Heart right ventricle (tissue), 16 donors: Measurements from ENCODE around the gene AP1M1. TPM values are rescaled to one million over a fixed set of nuclear protein-coding genes. Genes with fewer than 3 reads are reported as not detected.

ENCODE experiments used
- ATAC-seq, 8 donors: fragments of 200-7000 bp; cut with Tn5 transposase; one replicate each; pipeline ENCODE4 v1.9.1; 2020; ENCODE audit warnings: mild to moderate bottlenecking in 8 of 8, moderate library complexity in 8 of 8, moderate number of reproducible peaks in 1 of 8
- DNase-seq, 2 donors: peaks; one replicate each; pipeline ENCODE4 v3.0.0-alpha.2; 2020
- H3K27ac ChIP-seq, 10 donors: fragments of 200-600 bp; sonication (generic) in 2 of 10; one replicate each; pipeline versions ENCODE4 v1.5.0 to v1.8.0; 2020 to 2022; ENCODE audit warnings: mild to moderate bottlenecking in 3 of 10
- H3K27me3 ChIP-seq, 7 donors: fragments of 200-600 bp; one replicate each; pipeline ENCODE4 v1.8.0; 2021 to 2022; ENCODE audit warnings: mild to moderate bottlenecking in 2 of 7
- H3K36me3 ChIP-seq, 9 donors: fragments of 200-600 bp; sonication (generic) in 1 of 9; one replicate each; pipeline versions ENCODE4 v1.5.0 to v1.8.0; 2020 to 2022; ENCODE audit warnings: mild to moderate bottlenecking in 2 of 9
- H3K4me1 ChIP-seq, 9 donors: fragments of 200-600 bp; sonication (generic) in 1 of 9; one replicate each; pipeline versions ENCODE4 v1.5.0 to v1.8.0; 2020 to 2022; ENCODE audit warnings: mild to moderate bottlenecking in 4 of 9
- H3K4me3 ChIP-seq, 10 donors: fragments of 200-600 bp; sonication (generic) in 2 of 10; one replicate each; pipeline versions ENCODE4 v1.5.0 to v1.8.0; 2020 to 2022; ENCODE audit warnings: mild to moderate bottlenecking in 7 of 10, moderate library complexity in 2 of 10
- H3K9me3 ChIP-seq, 11 donors: fragments of 200-600 bp in 10 of 11; sonication (generic) in 2 of 11; one replicate each; pipeline versions ENCODE4 v1.5.0 to v1.8.0; 2013 to 2022; ENCODE audit warnings: mild to moderate bottlenecking in 2 of 11, control low read depth in 1 of 11, moderate library complexity in 1 of 11
- CTCF ChIP-seq, 9 donors: fragments of 200-600 bp; sonication (generic) in 2 of 9; IDR thresholded peaks; one replicate each; pipeline versions ENCODE4 v1.5.0 to v1.8.0; 2021 to 2022; ENCODE audit warnings: antibody characterized with exemption in 9 of 9, mild to moderate bottlenecking in 5 of 9, moderate library complexity in 1 of 9
- WGBS, 2 donors: extraction: QIAGEN DNeasy Blood & Tissue Kit; methylation state at CpG; one replicate each; pipeline ENCODE4 v1.1.7; 2013; ENCODE audit warnings: inconsistent platforms in 1 of 2; 5-methylcytosine and 5-hydroxymethylcytosine counted together
- intact Hi-C, 10 donors: fragments of 100-400 bp; cut with DNase I; formaldehyde crosslinking; loops; one replicate each; pipeline versions ENCODE4 v1.11.1 to v1.14.2; 2022
- polyA plus RNA-seq, 2 donors: library from polyadenylated mRNA; stranded (reverse); fragments of 200-250 nt; gene quantifications; one replicate each; pipeline ENCODE4 v1.2.3, GENCODE V29; 2013
- total RNA-seq, 10 donors: library from RNA; stranded (reverse); fragmentation: NEBNext Ultra II Directional in 3 of 10; extraction: Animal tissue kit (Norgen Biotek cat#: 25700) in 3 of 10; gene quantifications; one replicate each; pipeline versions ENCODE4 v1.2.1 to v1.2.4, GENCODE V29; 2021 to 2023
- donor health status: Arrhythmogenic right ventricular cardiomyopathy.
- donor health status: ischemic (EF 13 %, LVEDD 7.1; RV severe dilation, severe dysfunction).
- donor health status: healthy with polysubstance abuse.
- donor health status: DM: no; HTN: yes; CAD: no.
- donor health status: DM: no; HTN: no; CAD: no.
- donor health status: ischemic (EF 25% LVEDD 6.9; RV normal size, moderate dysfunction).
- donor health status: ischemic (EF 25% LVEDD 5.7; RV mildly dilated, moderate dysfunction).
- donor health status: healthy.
- donor health status: DM: yes; HTN: yes; CAD: no.
- donor health status: Ischemic cardiomyopathy.
- donor health status: ischemic (EF 35%, LVEDD 5.7; RV mildly dilated, moderate dysfunction).
- donor health status: nonischemic (EF 11% LVEDD 7.7; RV severe dilation, severe dysfunction).
- donor health status: DM: yes; HTN: yes; CAD: no.
- donor health status: PGD.
- donor health status: ischemic (EF 29% LVEDD 5.4; RV normal size, mild dysfunction).
- donor health status: nonischemic (EF 23%, LVEDD 6.1; RV moderate dilation, normal function).

AP1M1 gene
- total and polyA plus RNA-seq, 12 donors = 25.5 to 79.0 (median 47.0) TPM

DNA sequence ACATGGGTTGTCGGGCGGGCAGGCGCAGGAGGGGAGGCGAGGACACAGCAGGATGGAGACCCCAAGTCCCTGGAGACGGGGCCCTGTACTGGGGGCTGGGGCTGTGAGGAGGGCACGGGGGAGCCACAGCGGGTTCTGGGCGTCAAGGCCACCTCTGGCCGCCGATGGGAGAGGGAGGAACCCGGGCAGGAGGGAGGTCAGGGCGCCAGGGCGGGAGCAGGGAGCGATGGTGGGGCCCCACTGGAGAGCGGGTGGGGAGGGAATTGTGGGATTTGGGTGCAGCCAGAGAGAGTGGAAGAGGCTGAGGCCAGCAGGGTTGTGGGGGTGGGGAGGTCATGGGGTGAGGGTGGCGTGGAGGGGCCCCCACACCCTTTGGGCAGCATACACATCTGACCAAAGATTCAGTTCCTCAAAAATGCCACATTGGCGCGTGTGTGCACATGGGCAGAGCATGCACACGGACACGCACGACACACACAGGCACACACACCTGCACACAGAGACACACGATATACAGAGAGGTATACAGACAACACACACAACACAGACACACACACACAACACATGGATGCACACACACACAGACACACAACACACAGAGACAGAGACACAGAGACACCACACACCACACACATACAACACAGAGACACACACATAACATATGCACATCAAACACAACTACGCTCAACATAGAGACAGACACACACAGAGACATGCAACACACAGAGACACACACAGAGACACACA lies 54.9 kb downstream of the AP1M1 start:
- intact Hi-C loops = loop anchor here in 2 of 10 donors (5.0 to 10.0 kb wide), 2 partner anchors 62 to 65 kb away; no protein-coding TSS in a partner anchor
- peaks cover 0 to 32% (median 16%) of the 10 kb centered on the region in 9 donors for H3K4me1 ChIP-seq
- H3K4me3 ChIP-seq = no peak overlapping the region
- H3K9me3 ChIP-seq = no peaks in the 10 kb centered on the region
- ATAC-seq (peak in 6 of 8 donors; percentile 11 to 47 (median 29)), DNase-seq (peak in 1 of 2 donors; percentile 41)
- no peak for TF ChIP-seq CTCF (IDR thresholded peaks at IDR 0.05)
- 81 to 82% methylated on average over 23 of the region's 23 CpGs for WGBS, 2 donors
- peak overlapping the region in 4 of 10 donors; percentile 4 to 64 (median 26) for H3K27ac ChIP-seq
- H3K27me3 ChIP-seq = no peaks in the 10 kb centered on the region
- H3K36me3 ChIP-seq = no peaks in the 10 kb centered on the region

GRCh38 chr19:16254851-16255408 lies 57.2 kb downstream of the AP1M1 start:
- H3K9me3 ChIP-seq = no peaks in the 10 kb centered on the region
- intact Hi-C loops = loop anchor here in 4 of 10 donors (5.0 to 10.0 kb wide), 4 partner anchors 37 to 67 kb away; partner anchors contain the start of gene KLF2 (in 1 of the 4)
- no peaks in the 10 kb centered on the region for H3K36me3 ChIP-seq
- H3K4me3 ChIP-seq = no peak overlapping the region
- no peaks in the 10 kb centered on the region for H3K27me3 ChIP-seq
- ATAC-seq (no peak), DNase-seq (no peak)
- peak overlapping the region in 5 of 10 donors; percentile 41 to 77 (median 65) for H3K27ac ChIP-seq
- TF ChIP-seq CTCF (IDR thresholded peaks at IDR 0.05) = no peak
- peaks cover 4 to 44% (median 34%) of the 10 kb centered on the region in 9 donors for H3K4me1 ChIP-seq
- WGBS, 2 donors = 77 to 82% methylated on average over 6 of the region's 6 CpGs

DNA sequence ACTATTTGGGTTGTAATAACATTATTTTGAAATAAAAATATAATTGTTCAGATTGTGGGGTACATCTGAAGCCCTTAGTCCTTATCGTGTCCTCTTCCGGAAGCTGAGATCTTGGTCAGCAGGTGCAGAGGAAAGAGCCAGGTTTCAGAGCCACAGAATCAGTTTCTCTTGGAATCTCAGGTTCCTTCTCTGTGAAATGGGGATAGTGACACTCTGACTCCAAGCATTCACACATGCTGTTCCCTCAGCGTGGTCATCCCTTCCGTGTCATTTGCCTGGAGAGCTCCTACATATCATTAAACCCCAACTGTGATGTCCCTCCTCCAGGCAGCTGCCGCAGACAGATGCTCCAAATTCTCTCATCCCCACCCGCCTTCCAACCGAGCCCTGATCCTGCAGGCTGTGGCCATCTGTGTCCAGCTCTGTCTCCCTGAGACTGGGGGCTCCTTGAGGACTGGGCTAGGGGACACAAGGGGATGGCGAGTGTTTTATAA lies 59.8 kb downstream of the AP1M1 start:
- no peak for ATAC-seq
- no peak for DNase-seq
- intact Hi-C loops = loop anchor here in 5 of 10 donors (1.0 to 10.0 kb wide), 8 partner anchors 25 to 69 kb away; partner anchors contain the start of gene KLF2 (in 2 of the 5)
- no peaks in the 10 kb centered on the region for H3K27me3 ChIP-seq
- peaks cover 7 to 57% (median 43%) of the 10 kb centered on the region in 9 donors for H3K4me1 ChIP-seq
- 92 to 95% methylated on average over 8 of the region's 8 CpGs for WGBS, 2 donors
- no peak for TF ChIP-seq CTCF (IDR thresholded peaks at IDR 0.05)
- H3K4me3 ChIP-seq = no peak overlapping the region
- no peaks in the 10 kb centered on the region for H3K36me3 ChIP-seq
- H3K27ac ChIP-seq = peak overlapping the region; percentile 77 to 96 (median 89)
- no peaks in the 10 kb centered on the region for H3K9me3 ChIP-seq

DNA sequence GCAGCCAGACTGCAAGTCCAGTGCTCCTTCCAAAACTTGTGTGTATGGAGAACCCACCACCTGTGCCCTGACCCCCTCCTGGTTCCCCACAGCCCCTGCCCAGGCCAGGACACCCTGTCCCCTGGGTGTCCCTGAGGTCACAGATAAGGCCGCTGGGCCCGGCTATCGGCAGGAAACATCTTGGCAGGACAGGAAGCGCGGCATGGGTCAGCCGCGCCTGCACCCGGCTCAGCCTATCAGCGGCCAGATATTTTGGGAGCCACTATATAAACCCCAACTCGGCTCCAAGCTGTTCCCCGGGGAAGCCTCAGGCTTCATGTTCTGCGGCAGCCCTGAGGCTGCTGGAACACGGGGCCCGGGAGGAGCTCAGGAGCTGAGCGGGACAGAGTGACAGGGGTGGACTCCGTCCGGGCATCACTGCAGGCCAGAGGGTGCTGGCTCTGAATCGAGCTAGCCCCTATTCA lies 60.8 kb downstream of the AP1M1 start:
- 19 to 24% methylated on average over 18 of the region's 18 CpGs for WGBS, 2 donors
- no peaks in the 10 kb centered on the region for H3K9me3 ChIP-seq
- H3K27me3 ChIP-seq = no peaks in the 10 kb centered on the region
- peak overlapping the region; percentile 83 to 96 (median 90) for H3K27ac ChIP-seq
- peak; percentile 81 to 93 (median 90) for ATAC-seq
- peaks cover 8 to 61% (median 45%) of the 10 kb centered on the region in 9 donors for H3K4me1 ChIP-seq
- H3K36me3 ChIP-seq = no peaks in the 10 kb centered on the region
- intact Hi-C loops = loop anchor here in 5 of 10 donors (1.0 to 10.0 kb wide), 8 partner anchors 24 to 68 kb away; partner anchors contain the start of gene KLF2 (in 2 of the 5)
- TF ChIP-seq CTCF (IDR thresholded peaks at IDR 0.05) = no peak
- H3K4me3 ChIP-seq = peak overlapping the region in 5 of 10 donors; percentile 14 to 34 (median 25)
- peak; percentile 84 to 91 for DNase-seq
